WERI-Rb-1 (cell line): ENCODE data around the gene BORCS8.

Experiments used
- DNase-seq: peaks from one replicate; pipeline ENCODE4 v3.0.0-alpha.2; 2020
- H3K27ac ChIP-seq: fragments of 250-450 bp; sonication (Bioruptor Pico); 2 replicates; pipeline ENCODE4 v1.5.1; 2020; ENCODE audit warnings: mild to moderate bottlenecking, moderate library complexity
- H3K27me3 ChIP-seq: fragments of 250-450 bp; sonication (Bioruptor Pico); 2 replicates; pipeline ENCODE4 v1.5.1; 2021; ENCODE audit warnings: mild to moderate bottlenecking, low read depth, moderate library complexity; ENCODE audit not compliant: insufficient read depth, severe bottlenecking
- H3K36me3 ChIP-seq: fragments of 250-450 bp; sonication (Bioruptor Pico); 2 replicates; pipeline ENCODE4 v1.5.1; 2020; ENCODE audit warnings: mild to moderate bottlenecking, moderate library complexity
- H3K4me3 ChIP-seq: 2 replicates; pipeline ENCODE4 v1.5.1; 2011; ENCODE audit warnings: low read depth, mild to moderate bottlenecking, control low read depth, low read length
- H3K9me3 ChIP-seq: fragments of 250-450 bp; sonication (Bioruptor Pico); 2 replicates; pipeline ENCODE4 v1.5.1; 2021; ENCODE audit warnings: mild to moderate bottlenecking, moderate library complexity; ENCODE audit not compliant: severe bottlenecking
- TF ChIP-seq, protein P1 (sequence below): IDR thresholded peaks from 2 replicates; pipeline ENCODE4 v1.5.1; 2011; ENCODE audit warnings: low read depth, mild to moderate bottlenecking, control low read depth, inconsistent platforms, low read length

The BORCS8 gene

GRCh38 chr19:19192078-19192882, at the start of gene BORCS8, which contains the start of gene RFXANK:
Gene BORCS8 (minus strand): TSS chr19:19192152. CDS start chr19:19192117, 35 bp downstream.
Gene RFXANK (plus strand): TSS chr19:19192258. CDS start chr19:19193947, 1,689 bp downstream.
- Histone ChIP-seq H3K36me3 (peaks cover 19% of the 10 kb centered on the region), H3K4me3 (peak within 1 kb of the TSS; percentile 98), H3K27ac (peak within 1 kb of the TSS; percentile 97), H3K9me3 (no peaks in the 10 kb centered on the region), H3K27me3 (no peaks in the 10 kb centered on the region)
- TF ChIP-seq, protein P1, sequence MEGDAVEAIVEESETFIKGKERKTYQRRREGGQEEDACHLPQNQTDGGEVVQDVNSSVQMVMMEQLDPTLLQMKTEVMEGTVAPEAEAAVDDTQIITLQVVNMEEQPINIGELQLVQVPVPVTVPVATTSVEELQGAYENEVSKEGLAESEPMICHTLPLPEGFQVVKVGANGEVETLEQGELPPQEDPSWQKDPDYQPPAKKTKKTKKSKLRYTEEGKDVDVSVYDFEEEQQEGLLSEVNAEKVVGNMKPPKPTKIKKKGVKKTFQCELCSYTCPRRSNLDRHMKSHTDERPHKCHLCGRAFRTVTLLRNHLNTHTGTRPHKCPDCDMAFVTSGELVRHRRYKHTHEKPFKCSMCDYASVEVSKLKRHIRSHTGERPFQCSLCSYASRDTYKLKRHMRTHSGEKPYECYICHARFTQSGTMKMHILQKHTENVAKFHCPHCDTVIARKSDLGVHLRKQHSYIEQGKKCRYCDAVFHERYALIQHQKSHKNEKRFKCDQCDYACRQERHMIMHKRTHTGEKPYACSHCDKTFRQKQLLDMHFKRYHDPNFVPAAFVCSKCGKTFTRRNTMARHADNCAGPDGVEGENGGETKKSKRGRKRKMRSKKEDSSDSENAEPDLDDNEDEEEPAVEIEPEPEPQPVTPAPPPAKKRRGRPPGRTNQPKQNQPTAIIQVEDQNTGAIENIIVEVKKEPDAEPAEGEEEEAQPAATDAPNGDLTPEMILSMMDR: no peak
- peak; percentile 99 for DNase-seq

GRCh38 chr19:19240476-19240875, 48.5 kb upstream of the BORCS8 start:
- DNase-seq: no peak
- Histone ChIP-seq H3K4me3 (no peak overlapping the region), H3K36me3 (peaks cover 7% of the 10 kb centered on the region; the same call in 1 of the 2 replicates), H3K9me3 (peaks cover 5% of the 10 kb centered on the region), H3K27ac (no peak overlapping the region), H3K27me3 (no peaks in the 10 kb centered on the region)
- TF ChIP-seq, protein P1: no peak

DNA sequence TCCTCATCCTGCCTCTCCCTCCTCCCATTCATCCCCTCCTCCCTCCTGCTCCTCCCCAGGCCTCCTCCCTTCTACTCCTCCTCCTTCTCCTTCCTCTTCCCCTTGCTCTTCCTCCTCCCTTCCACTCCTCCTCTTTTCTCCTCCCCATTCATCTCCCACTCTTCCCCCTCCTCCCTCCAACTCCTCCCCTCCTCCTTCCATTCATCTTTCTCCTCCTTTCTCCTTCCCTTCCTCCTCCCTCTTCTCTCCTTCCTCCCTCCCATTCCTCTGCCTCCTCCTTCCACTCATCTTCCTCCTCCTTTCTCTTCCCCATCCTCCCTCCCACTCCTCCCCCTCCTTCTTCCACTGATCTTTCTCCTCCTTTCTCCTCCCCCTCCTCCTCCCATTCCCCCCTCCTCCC, 47.7 kb upstream of the BORCS8 start:
- Histone ChIP-seq H3K27me3 (no peaks in the 10 kb centered on the region), H3K36me3 (peaks cover 7% of the 10 kb centered on the region), H3K4me3 (no peak overlapping the region), H3K9me3 (peaks cover 13% of the 10 kb centered on the region), H3K27ac (no peak overlapping the region)
- no peak for DNase-seq
- TF ChIP-seq, protein P1: no peak

DNA sequence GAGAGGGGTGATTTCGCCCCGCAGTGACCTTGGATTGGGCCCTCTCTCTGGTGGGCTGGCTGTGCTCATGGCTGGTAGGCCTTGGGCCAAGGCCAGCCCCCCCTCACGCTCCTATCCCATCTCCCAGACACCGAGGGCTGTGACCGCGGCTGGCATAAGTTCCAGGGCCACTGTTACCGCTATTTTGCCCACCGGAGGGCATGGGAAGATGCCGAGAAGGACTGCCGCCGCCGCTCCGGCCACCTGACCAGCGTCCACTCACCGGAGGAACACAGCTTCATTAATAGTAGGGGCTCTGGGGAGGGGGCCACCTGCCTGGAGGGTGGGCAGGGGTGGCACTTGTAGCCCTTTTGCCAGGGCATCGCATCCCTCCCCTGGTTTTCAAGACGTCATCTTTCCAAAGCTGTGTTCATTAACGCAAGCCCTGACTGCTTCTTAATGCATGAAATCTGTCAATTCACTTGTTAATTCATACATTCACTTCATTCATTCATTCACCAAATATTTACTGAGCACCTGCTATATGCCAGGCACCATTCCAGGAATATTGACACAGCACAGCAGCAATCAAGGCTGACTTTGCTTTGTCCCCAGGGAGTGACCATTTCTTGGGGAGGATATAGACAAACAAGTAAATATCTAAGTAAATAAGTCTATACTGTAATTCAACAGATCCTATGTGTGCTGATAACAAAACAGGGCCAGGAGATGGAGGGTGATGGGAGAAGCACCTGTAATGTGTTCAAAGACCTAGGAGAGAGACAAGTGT, 46.4 kb upstream of the BORCS8 start:
- Histone ChIP-seq H3K36me3 (peaks cover 15% of the 10 kb centered on the region), H3K9me3 (peaks cover 26% of the 10 kb centered on the region), H3K4me3 (no peak overlapping the region), H3K27ac (no peak overlapping the region), H3K27me3 (no peaks in the 10 kb centered on the region)
- TF ChIP-seq, protein P1: no peak
- no peak for DNase-seq

DNA sequence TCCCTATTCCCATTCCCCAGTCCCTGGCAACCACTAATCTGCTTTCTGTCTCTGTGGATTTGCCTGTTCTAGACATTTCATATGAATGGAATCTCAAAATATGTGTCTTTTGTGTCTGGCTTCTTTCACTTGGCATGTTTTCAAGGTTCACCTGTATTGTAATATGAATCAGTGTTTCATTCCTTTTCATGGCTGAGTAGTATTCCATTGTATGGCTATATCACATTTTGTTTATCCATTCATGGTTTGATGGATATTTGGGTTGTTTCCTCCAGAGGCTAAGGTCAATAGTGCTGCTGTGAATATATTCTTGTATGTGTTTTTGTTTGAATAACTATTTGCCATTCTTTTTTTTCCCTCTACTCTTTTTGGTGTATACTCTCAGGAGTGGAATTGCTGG, 44.2 kb upstream of the BORCS8 start:
- TF ChIP-seq, protein P1: no peak
- Histone ChIP-seq H3K36me3 (peaks cover 15% of the 10 kb centered on the region), H3K4me3 (no peak overlapping the region), H3K27ac (no peak overlapping the region), H3K9me3 (peaks cover 26% of the 10 kb centered on the region), H3K27me3 (no peaks in the 10 kb centered on the region)
- DNase-seq: no peak
